ENCODE measurements around the gene ATG7.

- no peak for TF ChIP-seq EZH2 (optimal IDR thresholded peaks at IDR 0.05; ENCODE audit: low read depth, low read length)
- TF ChIP-seq CTCF (IDR thresholded peaks at IDR 0.05; ENCODE audit: low read length): no peak
- TF ChIP-seq EZH2phosphoT487 (IDR thresholded peaks at IDR 0.05; ENCODE audit: low read length): no peak
These were observed 316.1 kb downstream of the ATG7 start for GRCh38 chr3:11588338-11588737.

All from MM.1S (cell line).